K562 (cell line): Measurements from ENCODE around the gene MAML3. TPM values are rescaled to one million over a fixed set of nuclear protein-coding genes. Genes with fewer than 3 reads are reported as not detected.

Experiments used
- ATAC-seq: fragments of 200-7000 bp; cut with Tn5 transposase; 3 replicates; pipeline ENCODE4 v1.9.1; 2020; ENCODE audit warnings: moderate library complexity
- BruUV-seq: library from RNA; stranded (reverse); fragments of 400-500 nt; replicated peaks from 2 replicates; lab custom pipeline; 2021; lab: Mats Ljungman, UMichigan
- CTCF ChIA-PET: fragments of 300-600 bp; formaldehyde crosslinking; extraction: SDS; loops from one replicate; lab custom pipeline; 2021; ENCODE audit warnings: low intra/inter-chr PET ratio; lab: Yijun Ruan, JAX
- POLR2A ChIA-PET: fragments of 300-600, 350-650 bp; sonication (Branson Sonifier 250); formaldehyde crosslinking; extraction: SDS; loops from one replicate; lab custom pipeline; 2021; ENCODE audit warnings: antibody characterized with exemption, inconsistent platforms; lab: Yijun Ruan, JAX
- DNase-seq, 4 experiments: peaks; one replicate each; pipeline versions ENCODE4 v3.0.0 to v3.0.0-alpha.2; 2011 to 2018; ENCODE audit warnings: low spot score in 3 of 4, mixed read lengths in 3 of 4; ENCODE audit errors: extremely low read depth in 1 of 4
- FAIRE-seq: peaks from 2 replicates; lab custom pipeline; 2011; peaks lifted over from hg19 to GRCh38; lab: Jason Lieb, UNC
- H2AFZ ChIP-seq: 2 replicates; pipeline ENCODE4 v1.6.0; 2011; ENCODE audit warnings: low read depth, low read length, control low read depth, inconsistent platforms
- H3K27ac ChIP-seq: fragments of 200-600 bp; 3 replicates; pipeline ENCODE4 v1.8.0; 2011; ENCODE audit warnings: low read depth, mild to moderate bottlenecking, control low read depth, inconsistent platforms, low read length, moderate library complexity, mixed read lengths; ENCODE audit errors: extremely low read depth
- H3K27me3 ChIP-seq, 2 experiments: fragments of 300-600 bp in 1 of 2; 2 replicates in 1 of 2; 3 replicates in 1 of 2; pipeline versions ENCODE4 v1.6.0 to v1.8.0; 2011; ENCODE audit warnings: inconsistent platforms in 2 of 2, low read length in 2 of 2, mild to moderate bottlenecking in 1 of 2, mixed read lengths in 1 of 2, moderate library complexity in 1 of 2; ENCODE audit not compliant: control insufficient read depth in 2 of 2, insufficient read depth in 2 of 2
- H3K36me3 ChIP-seq: fragments of 300-600 bp; 3 replicates; pipeline ENCODE4 v1.8.0; 2011; ENCODE audit warnings: mild to moderate bottlenecking, low read length, inconsistent platforms; ENCODE audit not compliant: control insufficient read depth, insufficient read depth
- H3K4me1 ChIP-seq, 2 experiments: fragments of 200-600 bp in 1 of 2; replicated peaks in 1 of 2; 2 replicates in 1 of 2; 3 replicates in 1 of 2; pipeline versions ENCODE4 v1.5.1 to v1.8.0; 2011; ENCODE audit warnings: inconsistent platforms in 2 of 2, low read length in 2 of 2, mild to moderate bottlenecking in 1 of 2, mixed read lengths in 1 of 2, moderate library complexity in 1 of 2; ENCODE audit not compliant: control insufficient read depth in 2 of 2, insufficient read depth in 2 of 2
- H3K4me2 ChIP-seq: 2 replicates; pipeline ENCODE4 v1.6.1; 2011; ENCODE audit warnings: low read length, control low read depth, inconsistent platforms, mixed read lengths; ENCODE audit not compliant: insufficient read depth
- H3K4me3 ChIP-seq: fragments of 200-600 bp; sonication (generic), shearing (Covaris generic); 2 replicates; pipeline ENCODE4 v1.5.1; 2016; ENCODE audit warnings: control low read depth, inconsistent platforms
- H3K79me2 ChIP-seq: fragments of 200-600 bp; 3 replicates; pipeline ENCODE4 v1.8.0; 2011; ENCODE audit warnings: low read length, inconsistent platforms; ENCODE audit not compliant: control insufficient read depth, insufficient read depth
- H3K9ac ChIP-seq, 2 experiments: 2 replicates each; pipeline versions ENCODE4 v1.6.0 to v1.6.1; 2011; ENCODE audit warnings: low read depth in 2 of 2, low read length in 2 of 2, control low read depth in 1 of 2, inconsistent platforms in 1 of 2, mild to moderate bottlenecking in 1 of 2, mixed read lengths in 1 of 2; ENCODE audit not compliant: insufficient read depth in 1 of 2
- H3K9me1 ChIP-seq: one replicate; pipeline ENCODE4 v1.6.0; 2011; ENCODE audit warnings: inconsistent platforms, mild to moderate bottlenecking, low read length, moderate library complexity; ENCODE audit not compliant: control insufficient read depth, insufficient read depth
- H3K9me3 ChIP-seq: replicated peaks from 2 replicates; pipeline ENCODE4 v1.5.1; 2011; ENCODE audit warnings: low read depth, low read length, inconsistent platforms; ENCODE audit not compliant: control insufficient read depth, insufficient read depth
- H4K20me1 ChIP-seq: replicated peaks from 2 replicates; pipeline ENCODE4 v1.6.1; 2011; ENCODE audit warnings: low read length, inconsistent platforms, mixed read lengths; ENCODE audit not compliant: control insufficient read depth, insufficient read depth
- ADNP ChIP-seq: fragments of 200-800 bp; sonication (Bioruptor generic); IDR thresholded peaks from 2 replicates; pipeline ENCODE4 v1.6.1; 2016; ENCODE audit warnings: missing genetic modification characterization, missing compliant biosample characterization
- PBX2 ChIP-seq, 2 experiments: IDR thresholded peaks in 1 of 2; conservative IDR thresholded peaks in 1 of 2; 2 replicates each; pipeline ENCODE4 v1.6.1; 2016; ENCODE audit warnings: low read depth in 2 of 2, mild to moderate bottlenecking in 1 of 2, missing compliant biosample characterization in 1 of 2, missing genetic modification characterization in 1 of 2, moderate library complexity in 1 of 2
- RBM34 ChIP-seq: fragments of 200-400 bp; formaldehyde crosslinking; IDR thresholded peaks from 2 replicates; pipeline ENCODE4 v1.6.1; 2018; ENCODE audit warnings: low read length, borderline replicate concordance; ENCODE audit not compliant: insufficient read depth
- TCF7 ChIP-seq: sonication (generic); IDR thresholded peaks from 2 replicates; pipeline ENCODE4 v1.6.1; 2016; ENCODE audit warnings: antibody characterized with exemption, borderline replicate concordance
- ZNF232 ChIP-seq: sonication (generic); formaldehyde crosslinking; IDR thresholded peaks from 2 replicates; pipeline ENCODE4 v1.8.0; 2022; ENCODE audit warnings: mild to moderate bottlenecking, missing genetic modification reagents
- ZNF354B ChIP-seq: fragments of 250-450 bp; sonication (Bioruptor Pico); IDR thresholded peaks from 2 replicates; pipeline ENCODE4 v1.4.0; 2020
- WGBS: fragments of 100-300 bp; shearing (Covaris generic); methylation state at CpG from one replicate; pipeline ENCODE4 v1.1.6; 2016; ENCODE audit warnings: low coverage, mixed read lengths; ENCODE audit not compliant: insufficient coverage; ENCODE audit errors: missing lambda C conversion rate; 5-methylcytosine and 5-hydroxymethylcytosine counted together
- in situ Hi-C: fragments of 300-500 bp; cut with MboI; formaldehyde crosslinking; loops from 4 replicates; pipeline ENCODE4 v1.15.0; 2018; ENCODE audit warnings: inconsistent platforms, mixed read lengths
- intact Hi-C: fragments of 100-400 bp; cut with micrococcal nuclease; formaldehyde crosslinking; loops from 2 replicates; pipeline ENCODE4 v1.14.2; 2022
- polyA plus RNA-seq, 8 experiments: library from polyadenylated mRNA; depleted of rRNA in 4 of 8; stranded (reverse) in 5 of 8; unstranded in 3 of 8; fragments of >200 nt; fragmentation: Nextera tagmentation in 2 of 8; fragmentation: Illumina TruSeq in 1 of 8; extraction: Ambion mirVana in 2 of 8; extraction: Trizol in 1 of 8; gene quantifications; 2 replicates each; pipeline versions ENCODE4 v1.2.1 to v1.2.3, GENCODE V29; 2011 to 2014; ENCODE audit warnings: inconsistent platforms in 1 of 8, missing spikeins in 1 of 8
- total RNA-seq, 7 experiments: library from RNA; depleted of rRNA in 6 of 7; stranded (reverse); fragments of >200 nt in 6 of 7; fragmentation: Illumina TruSeq in 2 of 7; extraction: Trizol in 2 of 7; gene quantifications; 2 replicates each; pipeline versions ENCODE4 v1.2.1 to v1.2.3, GENCODE V29; 2011 to 2021; ENCODE audit warnings: low replicate concordance in 1 of 7
- TF ChIP-seq, protein P1 (sequence below): fragments of 450-650 bp; formaldehyde crosslinking; IDR thresholded peaks from 2 replicates; pipeline ENCODE4 v1.4.0; 2020; ENCODE audit warnings: mild to moderate bottlenecking, mixed read lengths
- TF ChIP-seq, protein P2 (sequence below), 3 experiments: fragments of 200-800 bp in 1 of 3; fragments of 250-450 bp in 1 of 3; fragments of 450-650 bp in 1 of 3; sonication (Bioruptor Pico) in 1 of 3; sonication (Bioruptor generic) in 1 of 3; formaldehyde crosslinking in 1 of 3; IDR thresholded peaks; 2 replicates each; pipeline versions ENCODE4 v1.6.1 to v1.8.0; 2016 to 2022; ENCODE audit warnings: mild to moderate bottlenecking in 2 of 3, missing genetic modification characterization in 2 of 3, missing compliant biosample characterization in 1 of 3, moderate library complexity in 1 of 3

MAML3 gene
- total and polyA plus RNA-seq, 9 of the 15 experiments (the other 6 are each of a cell fraction or from before 2014, with no cell fraction given), result 0.01 to 0.55 (median 0.25) TPM

DNA sequence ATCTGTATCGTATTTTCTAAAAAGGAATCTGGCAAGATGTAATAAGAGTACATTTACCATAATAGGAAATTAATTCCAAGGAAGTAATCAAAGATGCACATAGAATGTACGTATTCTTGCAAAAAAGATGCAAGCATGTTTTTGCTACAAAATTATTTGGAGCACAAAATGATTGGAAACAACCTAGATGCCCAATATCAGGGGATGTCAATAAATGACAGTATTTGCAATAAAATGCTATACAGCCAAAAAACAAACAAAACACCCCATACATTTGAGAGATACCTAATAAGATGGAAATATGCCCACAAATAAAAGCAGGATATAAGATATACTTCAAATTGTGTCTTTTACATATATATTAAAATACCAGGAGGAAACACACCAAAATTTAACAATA lies 29.3 kb upstream of the MAML3 start:
- Histone ChIP-seq H3K4me1 (no peaks in the 10 kb centered on the region), H3K36me3 (no peaks in the 10 kb centered on the region), H3K9ac (no peak overlapping the region), H3K4me2 (no peak overlapping the region), H3K27me3 (no peaks in the 10 kb centered on the region; a peak in 2 of 5 replicates), H3K27ac (no peak overlapping the region), H3K9me1 (no peaks in the 10 kb centered on the region), H3K79me2 (no peaks in the 10 kb centered on the region), H4K20me1 (no peaks in the 10 kb centered on the region), H3K9me3 (no peaks in the 10 kb centered on the region), H2AFZ (no peak overlapping the region), H3K4me3 (no peak overlapping the region)
- BruUV-seq, result no TSS peak
- CTCF ChIA-PET, result no interaction called here
- DNase-seq (no peak), FAIRE-seq (no peak), ATAC-seq (no peak)
- in situ Hi-C loops, result no loop called here
- intact Hi-C loops, result no loop called here
- WGBS, result 3% methylated on average over 2 of the region's 2 CpGs
- POLR2A ChIA-PET, result no interaction called here
- TF ChIP-seq ZNF232 (CRISPR knock-in tag), result no peak
- TF ChIP-seq, protein P1, sequence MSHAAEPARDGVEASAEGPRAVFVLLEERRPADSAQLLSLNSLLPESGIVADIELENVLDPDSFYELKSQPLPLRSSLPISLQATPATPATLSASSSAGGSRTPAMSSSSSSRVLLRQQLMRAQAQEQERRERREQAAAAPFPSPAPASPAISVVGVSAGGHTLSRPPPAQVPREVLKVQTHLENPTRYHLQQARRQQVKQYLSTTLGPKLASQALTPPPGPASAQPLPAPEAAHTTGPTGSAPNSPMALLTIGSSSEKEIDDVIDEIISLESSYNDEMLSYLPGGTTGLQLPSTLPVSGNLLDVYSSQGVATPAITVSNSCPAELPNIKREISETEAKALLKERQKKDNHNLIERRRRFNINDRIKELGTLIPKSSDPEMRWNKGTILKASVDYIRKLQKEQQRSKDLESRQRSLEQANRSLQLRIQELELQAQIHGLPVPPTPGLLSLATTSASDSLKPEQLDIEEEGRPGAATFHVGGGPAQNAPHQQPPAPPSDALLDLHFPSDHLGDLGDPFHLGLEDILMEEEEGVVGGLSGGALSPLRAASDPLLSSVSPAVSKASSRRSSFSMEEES (CRISPR knock-in tag), result no peak
- TF ChIP-seq TCF7, result no peak
- TF ChIP-seq, protein P2, sequence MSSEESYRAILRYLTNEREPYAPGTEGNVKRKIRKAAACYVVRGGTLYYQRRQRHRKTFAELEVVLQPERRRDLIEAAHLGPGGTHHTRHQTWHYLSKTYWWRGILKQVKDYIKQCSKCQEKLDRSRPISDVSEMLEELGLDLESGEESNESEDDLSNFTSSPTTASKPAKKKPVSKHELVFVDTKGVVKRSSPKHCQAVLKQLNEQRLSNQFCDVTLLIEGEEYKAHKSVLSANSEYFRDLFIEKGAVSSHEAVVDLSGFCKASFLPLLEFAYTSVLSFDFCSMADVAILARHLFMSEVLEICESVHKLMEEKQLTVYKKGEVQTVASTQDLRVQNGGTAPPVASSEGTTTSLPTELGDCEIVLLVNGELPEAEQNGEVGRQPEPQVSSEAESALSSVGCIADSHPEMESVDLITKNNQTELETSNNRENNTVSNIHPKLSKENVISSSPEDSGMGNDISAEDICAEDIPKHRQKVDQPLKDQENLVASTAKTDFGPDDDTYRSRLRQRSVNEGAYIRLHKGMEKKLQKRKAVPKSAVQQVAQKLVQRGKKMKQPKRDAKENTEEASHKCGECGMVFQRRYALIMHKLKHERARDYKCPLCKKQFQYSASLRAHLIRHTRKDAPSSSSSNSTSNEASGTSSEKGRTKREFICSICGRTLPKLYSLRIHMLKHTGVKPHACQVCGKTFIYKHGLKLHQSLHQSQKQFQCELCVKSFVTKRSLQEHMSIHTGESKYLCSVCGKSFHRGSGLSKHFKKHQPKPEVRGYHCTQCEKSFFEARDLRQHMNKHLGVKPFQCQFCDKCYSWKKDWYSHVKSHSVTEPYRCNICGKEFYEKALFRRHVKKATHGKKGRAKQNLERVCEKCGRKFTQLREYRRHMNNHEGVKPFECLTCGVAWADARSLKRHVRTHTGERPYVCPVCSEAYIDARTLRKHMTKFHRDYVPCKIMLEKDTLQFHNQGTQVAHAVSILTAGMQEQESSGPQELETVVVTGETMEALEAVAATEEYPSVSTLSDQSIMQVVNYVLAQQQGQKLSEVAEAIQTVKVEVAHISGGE (CRISPR knock-in tag; IDR thresholded peaks at IDR 0.05), result no peak
- no peak for TF ChIP-seq ADNP (tag)
- no peak for TF ChIP-seq RBM34
- TF ChIP-seq PBX2 (CRISPR knock-in tag; IDR thresholded peaks at IDR 0.05; ENCODE audit: low read depth), result no peak
- no peak for TF ChIP-seq PBX2 (tag; conservative IDR thresholded peaks at IDR 0.05; ENCODE audit: low read depth)
- no peak for TF ChIP-seq ZNF354B (CRISPR knock-in tag)
